ENCODE measurements around the gene ADAM8.

The ADAM8 gene

GRCh38 chr10:133281084-133281483, 4.4 kb upstream of the ADAM8 start:
- no peak for DNase-seq

GRCh38 chr10:133280391-133281059, 3.9 kb upstream of the ADAM8 start:
- DNase-seq: no peak

- DNase-seq: no peak
Observed at GRCh38 chr10:133279326-133280226, 2.9 kb upstream of the ADAM8 start.

- no peak for DNase-seq
Observed at GRCh38 chr10:133278577-133279265, 2.1 kb upstream of the ADAM8 start.

- DNase-seq: no peak
Observed at GRCh38 chr10:133277993-133278576, 1.4 kb upstream of the ADAM8 start.

- DNase-seq: no peak
Observed at GRCh38 chr10:133277277-133277992, 767 bp upstream of the ADAM8 start.

GRCh38 chr10:133276100-133276434, 601 bp downstream of the ADAM8 start:
- no peak for DNase-seq

- no peak for DNase-seq
Observed at GRCh38 chr10:133275684-133276092, 980 bp downstream of the ADAM8 start.

GRCh38 chr10:133274751-133275683, 1.7 kb downstream of the ADAM8 start:
- DNase-seq: no peak

- DNase-seq: no peak
Observed at GRCh38 chr10:133273534-133274143, 3.0 kb downstream of the ADAM8 start.

GRCh38 chr10:133272964-133273420, 3.7 kb downstream of the ADAM8 start:
- no peak for DNase-seq

GRCh38 chr10:133272301-133272963, 4.2 kb downstream of the ADAM8 start:
- no peak for DNase-seq

- DNase-seq: no peak
Observed at GRCh38 chr10:133271521-133272300, 5.0 kb downstream of the ADAM8 start.

- DNase-seq: no peak
Observed at GRCh38 chr10:133270773-133271297, 5.8 kb downstream of the ADAM8 start.

GRCh38 chr10:133270204-133270603, 6.5 kb downstream of the ADAM8 start:
- DNase-seq: no peak

- no peak for DNase-seq
Observed at GRCh38 chr10:133269367-133269766, 7.3 kb downstream of the ADAM8 start.

- DNase-seq: no peak
Observed at GRCh38 chr10:133268532-133268931, 8.1 kb downstream of the ADAM8 start.

- DNase-seq: no peak
Observed at GRCh38 chr10:133267829-133268228, 8.8 kb downstream of the ADAM8 start.

- DNase-seq: no peak
Observed at GRCh38 chr10:133267293-133267692, 9.4 kb downstream of the ADAM8 start.
